GM19455 (cell line): ENCODE results near the gene VAV1.
"Not testable (repeated sequence)": the region's sequence is repeated elsewhere in the genome, so short reads cannot be mapped to it uniquely, and the experiment has no call there.

Experiments used
- ATAC-seq: cut with Tn5 transposase; IDR thresholded peaks from one replicate; pipeline ENCODE4 v1.9.1; 2021; ENCODE audit not compliant: unreplicated experiment

VAV1 gene

DNA sequence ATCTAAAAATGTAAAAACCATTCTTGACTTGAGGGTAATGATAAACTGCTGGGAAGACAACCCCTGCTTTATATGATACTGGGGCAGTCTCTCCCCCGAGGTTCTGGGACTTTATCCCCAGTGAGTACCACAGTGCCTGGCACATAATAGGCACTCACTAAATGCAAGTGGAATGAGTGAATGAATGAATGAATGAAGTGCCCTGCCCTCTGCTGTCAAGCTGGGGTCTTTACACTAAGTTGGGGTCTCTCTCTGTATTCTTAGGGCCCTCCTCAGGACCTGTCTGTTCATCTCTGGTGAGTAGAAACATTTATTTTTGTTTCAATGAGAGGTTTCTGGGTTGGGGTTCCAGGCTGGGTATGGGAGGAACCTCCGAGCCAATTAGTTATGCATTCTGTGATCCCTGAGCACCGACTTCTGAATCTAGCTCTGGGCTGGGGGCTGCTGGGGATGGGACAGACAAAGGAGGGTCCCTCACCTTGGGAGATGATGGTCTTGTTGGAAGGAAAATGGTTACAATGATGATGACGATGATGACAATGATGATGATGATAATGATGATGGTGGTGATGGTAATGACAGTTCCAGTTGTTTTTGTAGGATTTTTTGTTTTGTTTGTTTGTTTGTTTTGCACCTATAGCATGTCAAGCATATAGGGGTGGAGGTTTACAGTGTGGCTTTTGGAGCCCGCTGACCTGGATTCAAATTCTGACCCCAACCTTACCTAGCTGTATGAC, 70.5 kb downstream of the VAV1 start:
- ATAC-seq: no peak

DNA sequence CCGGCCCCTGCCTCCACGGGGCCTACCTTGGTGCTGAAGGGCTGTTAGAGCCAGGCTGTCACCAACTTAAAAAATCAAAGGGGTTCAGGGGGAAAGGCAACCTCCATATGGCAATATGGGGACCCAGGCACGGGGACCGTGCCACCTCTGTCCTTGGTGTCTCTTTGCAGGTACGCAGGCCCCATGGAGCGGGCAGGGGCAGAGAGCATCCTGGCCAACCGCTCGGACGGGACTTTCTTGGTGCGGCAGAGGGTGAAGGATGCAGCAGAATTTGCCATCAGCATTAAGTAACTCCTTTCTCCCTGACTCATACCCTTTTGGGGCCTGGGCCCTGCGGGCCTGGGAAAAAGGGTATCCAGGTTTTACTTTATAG, 75.3 kb downstream of the VAV1 start:
- ATAC-seq: no peak

- ATAC-seq: no peak
Measured at GRCh38 chr19:6848986-6849385, 76.5 kb downstream of the VAV1 start.

DNA sequence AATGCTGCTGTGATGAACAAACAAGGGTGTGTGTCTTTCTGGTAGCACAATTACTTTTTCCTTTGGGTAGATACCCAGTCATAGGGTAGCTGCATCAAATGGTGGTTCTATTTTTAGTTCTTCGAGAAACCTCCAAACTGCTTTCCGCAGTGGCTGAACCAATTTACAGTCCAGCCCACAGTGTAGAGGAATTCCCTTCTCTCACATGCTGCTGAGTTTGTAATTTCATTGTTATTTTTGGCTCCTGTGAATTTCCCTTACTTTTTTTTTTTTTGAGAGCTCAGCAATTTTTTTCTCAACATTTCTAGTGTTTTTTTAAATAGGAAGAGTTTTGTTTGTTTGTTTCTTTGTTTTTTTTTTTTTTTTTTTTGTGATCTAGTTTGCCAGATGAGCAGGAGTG, 77.4 kb downstream of the VAV1 start:
- ATAC-seq: no peak

DNA sequence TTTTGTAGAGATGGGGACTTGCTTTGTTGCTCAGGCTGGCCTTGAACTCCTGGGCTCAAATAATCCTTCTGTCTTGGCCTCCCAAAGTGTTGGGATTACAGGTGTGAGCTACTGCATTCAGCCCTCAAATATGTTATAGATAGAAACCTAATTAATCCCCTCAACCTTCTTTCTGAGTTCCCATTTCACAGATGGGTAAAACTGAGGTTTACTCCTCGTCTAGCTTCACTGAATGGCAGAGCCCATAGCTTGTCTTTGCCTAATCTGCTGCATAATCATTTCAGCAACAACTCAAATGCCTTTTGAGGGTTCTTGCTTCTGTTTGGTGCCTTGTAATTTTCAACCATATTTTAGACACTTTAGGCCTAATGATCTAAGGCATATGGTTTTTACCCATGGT, 78.9 kb downstream of the VAV1 start:
- no peak for ATAC-seq

- no peak for ATAC-seq
Measured at GRCh38 chr19:6852001-6852400, 79.5 kb downstream of the VAV1 start.

DNA sequence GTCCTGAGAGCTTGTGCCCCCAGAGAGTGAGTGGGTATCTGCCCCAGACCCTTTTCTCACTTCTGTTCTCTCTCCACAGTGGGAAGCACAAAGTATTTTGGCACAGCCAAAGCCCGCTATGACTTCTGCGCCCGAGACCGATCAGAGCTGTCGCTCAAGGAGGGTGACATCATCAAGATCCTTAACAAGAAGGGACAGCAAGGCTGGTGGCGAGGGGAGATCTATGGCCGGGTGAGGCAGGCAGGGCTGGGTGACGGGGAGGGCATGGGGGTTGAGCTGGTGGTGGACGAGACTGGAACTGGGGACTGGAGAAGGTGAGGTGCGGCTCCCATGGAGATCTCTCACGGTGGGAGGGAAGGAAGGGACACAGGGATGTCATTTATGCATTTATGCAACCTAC, 81.4 kb downstream of the VAV1 start:
- no peak for ATAC-seq

- ATAC-seq: no peak
Measured at GRCh38 chr19:6854758-6855157, 82.2 kb downstream of the VAV1 start.

GRCh38 chr19:6856749-6857372, 84.4 kb downstream of the VAV1 start:
- no peak for ATAC-seq

DNA sequence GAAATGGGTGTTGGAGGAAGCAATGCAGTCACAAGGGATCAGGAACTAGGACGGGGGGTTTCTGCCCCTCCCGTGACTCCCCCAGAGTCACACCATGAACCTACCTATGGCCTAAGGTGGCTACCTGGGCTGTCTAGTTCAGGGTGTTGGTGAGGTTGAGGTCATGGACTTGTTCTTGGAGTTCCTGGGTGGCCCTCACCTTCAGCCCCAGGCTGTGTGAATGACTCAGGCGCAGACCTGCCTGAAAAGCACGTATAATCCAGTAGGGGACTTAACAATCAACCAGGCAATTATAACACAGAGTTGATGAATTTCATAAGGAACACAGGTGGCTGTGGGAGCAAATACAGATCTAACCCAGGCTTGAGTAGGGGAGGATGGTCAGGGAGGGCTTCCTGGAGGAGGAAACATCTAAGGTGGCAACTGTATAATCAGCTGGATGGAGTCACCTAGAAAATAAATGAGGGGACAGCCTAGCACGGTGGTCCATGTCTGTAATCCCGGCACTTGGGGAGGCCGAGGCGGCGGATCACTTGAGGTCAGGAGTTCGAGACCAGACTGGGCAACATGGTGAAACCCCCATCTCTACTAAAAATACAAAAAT, 89.3 kb downstream of the VAV1 start:
- no peak for ATAC-seq

DNA sequence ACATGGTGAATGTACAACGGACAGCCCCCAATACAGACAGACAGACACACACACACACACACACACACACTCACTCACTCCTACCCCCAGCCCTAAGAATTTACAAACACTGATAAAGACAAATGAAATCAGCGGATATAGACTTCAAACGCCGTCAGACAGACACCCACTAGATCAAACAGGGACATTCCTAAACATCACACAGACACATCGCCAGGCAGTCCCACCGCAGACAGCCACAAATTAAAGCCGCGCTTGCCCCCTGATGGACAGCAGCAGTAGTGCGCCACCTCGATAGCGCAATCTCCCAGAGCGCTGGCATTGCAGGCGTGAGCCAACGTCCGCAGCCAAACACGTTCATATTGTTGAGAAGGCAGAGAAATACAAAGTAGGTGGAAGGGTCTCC, 90.2 kb downstream of the VAV1 start:
- no peak for ATAC-seq

- no peak for ATAC-seq
Measured at GRCh38 chr19:6864325-6864940, 91.9 kb downstream of the VAV1 start.

- ATAC-seq: no peak
Measured at GRCh38 chr19:6865849-6866248, 93.3 kb downstream of the VAV1 start.

- ATAC-seq: no peak
Measured at GRCh38 chr19:6866741-6867151, 94.2 kb downstream of the VAV1 start.

- no peak for ATAC-seq
Measured at GRCh38 chr19:6868351-6868750, 95.8 kb downstream of the VAV1 start.

DNA sequence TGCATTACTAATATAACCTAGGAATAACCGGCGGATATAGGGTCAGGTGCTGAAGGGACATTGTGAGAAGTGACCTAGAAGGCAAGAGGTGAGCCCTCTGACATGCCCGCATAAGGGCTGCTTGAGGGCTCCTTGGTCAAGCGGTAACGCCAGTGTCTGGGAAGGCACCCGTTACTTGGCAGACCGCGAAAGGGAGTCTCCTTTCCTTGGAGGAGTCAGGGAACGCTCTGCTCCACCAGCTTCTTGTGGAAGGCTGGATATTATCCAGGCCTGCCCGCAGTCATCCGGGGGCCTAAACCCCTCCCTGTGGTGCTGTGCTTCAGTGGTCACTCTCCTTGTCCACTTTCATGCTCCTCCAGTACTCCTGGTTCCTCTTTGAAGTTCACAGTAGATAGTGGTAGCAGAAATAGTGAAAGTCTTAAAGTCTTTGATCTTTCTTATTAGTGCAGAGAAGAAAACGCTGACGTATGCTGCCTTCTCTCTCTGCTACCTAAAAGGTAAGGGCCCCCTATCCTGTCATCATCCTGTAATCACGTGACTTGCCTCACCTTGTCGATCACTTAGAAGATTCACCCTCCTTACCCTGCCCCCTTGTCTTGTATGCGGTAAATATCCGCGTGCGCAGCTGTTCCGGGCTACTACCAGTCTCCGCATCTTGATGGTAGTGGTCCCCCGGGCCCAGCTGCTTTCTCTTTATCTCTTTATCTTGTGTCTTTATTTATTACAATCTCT, 96.8 kb downstream of the VAV1 start:
- not testable (repeated sequence) for ATAC-seq

DNA sequence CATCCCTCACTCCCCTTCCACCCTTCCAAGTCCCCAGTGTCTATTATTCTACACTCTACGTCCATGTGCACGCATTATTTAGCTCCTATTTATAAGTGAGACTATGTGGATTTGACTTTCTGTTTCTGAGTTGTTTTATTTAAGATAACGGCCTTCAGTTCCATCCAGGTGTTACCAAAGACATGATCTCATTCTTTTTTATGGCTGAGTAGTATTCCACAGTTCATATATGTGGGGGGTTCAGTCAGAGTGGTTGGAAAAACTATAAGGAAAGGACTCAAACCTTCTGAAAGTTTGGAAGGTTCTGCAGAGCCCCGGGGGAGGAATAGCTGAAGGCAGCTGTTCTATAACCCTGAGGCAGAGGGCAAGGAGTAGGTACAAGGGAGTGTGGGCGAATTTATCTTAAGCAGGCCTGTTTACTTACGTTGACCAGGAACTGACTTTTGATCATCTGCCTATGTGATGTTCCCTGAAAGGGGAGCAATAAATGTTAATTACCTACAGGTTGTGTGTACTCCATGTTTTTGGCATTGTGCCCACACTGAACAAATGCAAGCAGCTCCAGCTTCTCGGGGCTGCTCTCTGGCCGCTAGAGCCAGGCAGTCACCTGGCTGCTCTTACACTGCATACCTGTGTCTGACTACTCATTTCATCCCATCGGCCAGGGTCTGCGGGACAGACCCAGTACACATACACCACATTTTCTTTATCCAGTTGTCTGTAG, 101.4 kb downstream of the VAV1 start:
- ATAC-seq: no peak

- no peak for ATAC-seq
Measured at GRCh38 chr19:6875218-6875617, 102.7 kb downstream of the VAV1 start.

- ATAC-seq: no peak
Measured at GRCh38 chr19:6876748-6877147, 104.2 kb downstream of the VAV1 start.

- no peak for ATAC-seq
Measured at GRCh38 chr19:6877766-6878165, 105.3 kb downstream of the VAV1 start.
